Bronchial epithelial cell (primary cell): Measurements from ENCODE around the gene CRACR2A. TPM values are rescaled to one million over a fixed set of nuclear protein-coding genes. Genes with fewer than 3 reads are reported as not detected.

Source experiments
- DNase-seq: peaks from one replicate; pipeline ENCODE4 v3.0.0-alpha.2; 2010; ENCODE audit warnings: low read depth
- FAIRE-seq: peaks from 2 replicates; lab custom pipeline; 2011; peaks lifted over from hg19 to GRCh38; lab: Jason Lieb, UNC
- H3K27me3 ChIP-seq: 2 replicates; pipeline ENCODE4 v1.5.1; 2011; ENCODE audit warnings: low read length; ENCODE audit not compliant: control insufficient read depth, insufficient read depth
- H3K36me3 ChIP-seq: 2 replicates; pipeline ENCODE4 v1.5.1; 2011; ENCODE audit warnings: low read length; ENCODE audit not compliant: control insufficient read depth, insufficient read depth
- H3K4me3 ChIP-seq: 2 replicates; pipeline ENCODE4 v1.5.1; 2011; ENCODE audit warnings: mild to moderate bottlenecking, low read depth, low read length, control low read depth
- total RNA-seq: library from RNA; depleted of rRNA; stranded (reverse); fragments of >200 nt; gene quantifications from 2 replicates; pipeline ENCODE4 v1.2.1, GENCODE V29; 2014
- TF ChIP-seq, protein P1 (sequence below): IDR thresholded peaks from 2 replicates; pipeline ENCODE4 v1.5.1; 2011; ENCODE audit warnings: mild to moderate bottlenecking, moderate library complexity, low read length, control low read depth, inconsistent platforms; ENCODE audit not compliant: insufficient read depth, severe bottlenecking

CRACR2A gene, protein sequence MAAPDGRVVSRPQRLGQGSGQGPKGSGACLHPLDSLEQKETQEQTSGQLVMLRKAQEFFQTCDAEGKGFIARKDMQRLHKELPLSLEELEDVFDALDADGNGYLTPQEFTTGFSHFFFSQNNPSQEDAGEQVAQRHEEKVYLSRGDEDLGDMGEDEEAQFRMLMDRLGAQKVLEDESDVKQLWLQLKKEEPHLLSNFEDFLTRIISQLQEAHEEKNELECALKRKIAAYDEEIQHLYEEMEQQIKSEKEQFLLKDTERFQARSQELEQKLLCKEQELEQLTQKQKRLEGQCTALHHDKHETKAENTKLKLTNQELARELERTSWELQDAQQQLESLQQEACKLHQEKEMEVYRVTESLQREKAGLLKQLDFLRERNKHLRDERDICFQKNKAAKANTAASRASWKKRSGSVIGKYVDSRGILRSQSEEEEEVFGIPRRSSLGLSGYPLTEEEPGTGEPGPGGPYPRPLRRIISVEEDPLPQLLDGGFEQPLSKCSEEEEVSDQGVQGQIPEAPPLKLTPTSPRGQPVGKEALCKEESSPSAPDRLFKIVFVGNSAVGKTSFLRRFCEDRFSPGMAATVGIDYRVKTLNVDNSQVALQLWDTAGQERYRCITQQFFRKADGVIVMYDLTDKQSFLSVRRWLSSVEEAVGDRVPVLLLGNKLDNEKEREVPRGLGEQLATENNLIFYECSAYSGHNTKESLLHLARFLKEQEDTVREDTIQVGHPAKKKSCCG
- 0.77 and 1.1 TPM in 2 replicates for total RNA-seq

DNA sequence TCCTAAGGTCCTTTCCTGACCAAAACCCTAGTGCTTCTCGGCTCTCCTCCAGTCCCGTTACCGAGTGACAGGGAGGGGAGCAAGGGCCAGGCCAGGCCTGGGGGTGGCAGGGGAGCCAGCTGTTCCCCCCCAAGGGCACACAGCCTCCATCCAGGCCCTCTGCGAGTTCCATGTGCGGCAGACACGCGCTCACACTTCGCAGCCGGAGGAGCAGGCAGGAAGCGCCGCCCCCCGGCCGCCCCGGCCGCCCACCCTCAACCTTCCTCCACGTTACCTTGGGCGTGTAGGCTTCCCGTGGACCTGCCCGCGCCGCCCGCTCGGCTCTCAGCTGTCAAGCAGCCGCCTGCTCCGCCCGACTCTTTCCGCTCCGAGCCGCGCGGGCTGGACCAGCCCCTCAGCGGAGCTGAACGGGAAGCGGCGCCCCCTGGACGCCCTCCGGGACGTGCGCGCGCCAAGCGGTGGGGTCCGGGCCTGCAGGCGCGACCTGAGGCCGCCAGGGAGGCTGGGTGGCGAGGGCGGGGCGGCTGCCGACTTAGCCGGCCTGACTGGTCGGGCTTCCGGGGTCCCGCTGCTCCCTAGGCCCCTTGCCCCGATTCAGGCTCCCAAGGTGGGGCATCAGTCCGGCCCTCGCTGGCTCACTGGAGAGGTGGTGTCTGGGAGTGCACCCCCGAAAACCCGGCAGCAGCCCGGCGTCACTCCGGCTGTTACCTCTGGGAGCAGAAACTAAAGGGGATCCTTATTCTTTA, at the start of gene CRACR2A:
CRACR2A (minus strand) TSS at position 369 of the 746 bp plus-strand sequence. CDS start 56,110 bp downstream, outside the sequence.
- TF ChIP-seq, protein P1, sequence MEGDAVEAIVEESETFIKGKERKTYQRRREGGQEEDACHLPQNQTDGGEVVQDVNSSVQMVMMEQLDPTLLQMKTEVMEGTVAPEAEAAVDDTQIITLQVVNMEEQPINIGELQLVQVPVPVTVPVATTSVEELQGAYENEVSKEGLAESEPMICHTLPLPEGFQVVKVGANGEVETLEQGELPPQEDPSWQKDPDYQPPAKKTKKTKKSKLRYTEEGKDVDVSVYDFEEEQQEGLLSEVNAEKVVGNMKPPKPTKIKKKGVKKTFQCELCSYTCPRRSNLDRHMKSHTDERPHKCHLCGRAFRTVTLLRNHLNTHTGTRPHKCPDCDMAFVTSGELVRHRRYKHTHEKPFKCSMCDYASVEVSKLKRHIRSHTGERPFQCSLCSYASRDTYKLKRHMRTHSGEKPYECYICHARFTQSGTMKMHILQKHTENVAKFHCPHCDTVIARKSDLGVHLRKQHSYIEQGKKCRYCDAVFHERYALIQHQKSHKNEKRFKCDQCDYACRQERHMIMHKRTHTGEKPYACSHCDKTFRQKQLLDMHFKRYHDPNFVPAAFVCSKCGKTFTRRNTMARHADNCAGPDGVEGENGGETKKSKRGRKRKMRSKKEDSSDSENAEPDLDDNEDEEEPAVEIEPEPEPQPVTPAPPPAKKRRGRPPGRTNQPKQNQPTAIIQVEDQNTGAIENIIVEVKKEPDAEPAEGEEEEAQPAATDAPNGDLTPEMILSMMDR, result peak; percentile 59
- DNase-seq (peak; percentile 22), FAIRE-seq (no peak)
- no peaks in the 10 kb centered on the region for H3K27me3 ChIP-seq
- H3K36me3 ChIP-seq, result no peaks in the 10 kb centered on the region
- peak within 1 kb of the TSS; percentile 36 for H3K4me3 ChIP-seq

DNA sequence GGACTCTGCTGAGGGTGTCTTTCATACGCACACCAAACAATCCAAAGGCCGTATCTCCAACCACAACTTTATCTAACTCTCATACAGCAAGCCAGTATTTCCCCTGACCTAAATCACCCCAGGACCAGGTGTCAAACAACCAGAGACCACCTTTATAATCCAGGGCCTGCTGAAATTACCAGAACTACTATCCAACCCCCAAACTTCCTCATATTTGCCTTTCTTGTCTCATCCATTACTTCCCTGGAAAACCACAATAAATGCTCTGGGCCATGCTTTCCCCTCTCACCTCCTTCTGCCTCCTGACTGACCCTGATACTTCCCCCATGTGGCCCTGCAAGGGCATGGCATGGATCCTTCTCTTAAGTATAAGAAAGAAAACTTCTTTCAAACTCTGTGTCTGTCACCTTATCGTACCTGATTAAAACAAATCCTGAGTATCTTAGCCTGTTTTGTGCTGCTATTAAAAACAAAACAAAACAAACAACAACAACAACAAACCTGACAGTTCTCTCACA, 44.7 kb upstream of the CRACR2A start:
- DNase-seq (no peak), FAIRE-seq (no peak)
- Histone ChIP-seq H3K4me3 (no peak overlapping the region), H3K27me3 (no peaks in the 10 kb centered on the region), H3K36me3 (no peaks in the 10 kb centered on the region)
- TF ChIP-seq, protein P1, result no peak

DNA sequence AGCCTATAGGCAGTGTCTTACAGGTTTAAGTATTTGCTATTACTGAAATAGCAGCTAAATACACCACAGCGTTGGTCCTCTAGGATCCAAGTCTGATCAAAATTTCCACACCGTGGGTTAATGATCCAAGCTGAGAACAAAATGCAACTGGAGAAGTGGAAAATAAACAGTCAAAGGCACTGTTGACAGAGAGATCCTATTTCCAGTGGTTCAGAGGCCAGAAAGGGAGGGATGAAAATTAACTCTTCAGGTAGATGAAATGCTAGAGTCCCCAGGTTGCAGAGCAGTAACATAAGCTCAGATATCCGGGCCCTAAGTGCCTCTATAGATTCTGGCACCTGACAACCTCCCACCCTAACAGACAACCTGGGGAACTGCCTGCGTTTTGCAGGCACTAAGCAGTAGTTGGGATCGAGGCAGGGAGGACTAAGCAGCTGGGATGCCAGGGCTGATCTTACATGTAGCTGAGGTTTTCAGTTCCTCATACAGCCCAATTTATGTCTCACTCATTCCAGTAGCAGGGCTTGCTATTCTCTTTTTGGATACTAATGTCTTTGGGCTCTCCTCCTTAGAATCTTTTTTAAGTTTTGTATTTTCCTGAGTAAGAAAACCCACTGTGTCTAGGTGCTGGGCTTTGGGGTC, 42.7 kb upstream of the CRACR2A start:
- FAIRE-seq (no peak), DNase-seq (no peak)
- TF ChIP-seq, protein P1, result no peak
- Histone ChIP-seq H3K4me3 (no peak overlapping the region), H3K36me3 (no peaks in the 10 kb centered on the region), H3K27me3 (no peaks in the 10 kb centered on the region)

DNA sequence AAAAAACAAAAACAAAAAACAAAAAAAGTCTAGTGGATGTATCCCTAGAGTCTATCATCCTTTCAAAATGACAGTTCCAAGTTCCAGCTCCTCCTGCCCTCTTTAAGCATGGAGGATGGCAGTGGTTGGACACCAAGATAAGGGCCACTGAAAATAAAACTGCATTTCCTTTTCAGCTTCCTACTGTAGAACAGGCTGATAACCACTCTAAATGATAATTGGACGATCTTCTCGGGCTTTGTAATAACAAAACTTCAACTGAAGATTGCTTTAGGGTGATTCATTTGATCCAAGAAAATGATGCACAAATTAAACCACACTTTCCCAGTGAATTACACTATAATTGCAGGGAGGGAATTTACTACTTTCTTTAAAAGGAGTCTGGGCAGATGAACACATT, 42.2 kb upstream of the CRACR2A start:
- TF ChIP-seq, protein P1, result no peak
- H3K4me3 ChIP-seq, result no peak overlapping the region
- H3K27me3 ChIP-seq, result no peaks in the 10 kb centered on the region
- FAIRE-seq (no peak), DNase-seq (no peak)
- H3K36me3 ChIP-seq, result no peaks in the 10 kb centered on the region

DNA sequence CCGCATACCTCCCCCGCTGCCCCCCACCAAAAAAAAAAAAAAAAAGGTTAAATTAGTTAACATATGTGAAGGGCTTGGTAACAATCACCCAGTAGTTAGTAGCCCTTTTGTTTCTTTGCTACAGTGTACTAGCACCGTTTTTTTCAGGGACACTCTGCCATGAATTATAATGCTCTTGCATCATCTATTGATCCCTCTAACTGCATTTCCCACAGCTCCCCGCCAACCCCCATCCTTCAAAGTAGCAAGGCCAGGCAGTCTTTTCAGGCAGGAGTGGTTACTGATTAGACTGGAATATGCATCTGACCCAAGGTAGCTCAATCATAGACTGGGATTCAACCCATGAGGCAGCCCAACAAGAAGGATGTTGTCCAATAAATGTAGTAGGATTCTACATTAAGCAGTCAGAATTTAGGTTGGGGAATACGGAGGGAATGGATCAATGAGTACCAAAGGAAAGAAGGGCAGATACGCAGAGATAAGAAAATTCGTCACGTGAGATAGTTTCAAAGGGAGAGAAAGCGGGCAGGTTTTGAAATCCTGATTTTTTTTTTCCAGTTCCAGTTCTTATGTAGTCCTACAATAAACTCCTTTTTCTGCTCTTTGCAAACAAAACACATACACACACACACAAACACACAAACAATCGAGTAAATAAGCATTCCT, 39.8 kb upstream of the CRACR2A start:
- Histone ChIP-seq H3K4me3 (no peak overlapping the region), H3K36me3 (no peaks in the 10 kb centered on the region), H3K27me3 (no peaks in the 10 kb centered on the region)
- TF ChIP-seq, protein P1, result no peak
- FAIRE-seq (peak; percentile 66), DNase-seq (no peak)
